Endodermal cell (in vitro differentiated cells): Measurements from ENCODE around the gene FAF1. TPM values are rescaled to one million over a fixed set of nuclear protein-coding genes. Genes with fewer than 3 reads are reported as not detected.

Source experiments
- DNase-seq: peaks from one replicate; pipeline ENCODE4 v3.0.0-alpha.2; 2017
- H3K27ac ChIP-seq: 2 replicates; pipeline ENCODE4 v1.5.1; 2013; ENCODE audit warnings: mild to moderate bottlenecking, low read depth, low read length, moderate library complexity
- H3K27me3 ChIP-seq: 2 replicates; pipeline ENCODE4 v1.6.1; 2013; ENCODE audit warnings: mild to moderate bottlenecking, low read length, moderate library complexity; ENCODE audit not compliant: insufficient read depth, control insufficient read depth, poor library complexity, severe bottlenecking
- H3K36me3 ChIP-seq: 2 replicates; pipeline ENCODE4 v1.7.0; 2013; ENCODE audit warnings: mild to moderate bottlenecking, low read length, moderate library complexity; ENCODE audit not compliant: control insufficient read depth, insufficient read depth
- H3K4me1 ChIP-seq: one replicate; pipeline ENCODE4 v1.7.0; 2013; ENCODE audit warnings: low read length; ENCODE audit not compliant: control insufficient read depth, insufficient read depth
- H3K4me3 ChIP-seq: 2 replicates; pipeline ENCODE4 v1.5.1; 2013; ENCODE audit warnings: mild to moderate bottlenecking, low read length, moderate library complexity
- H3K9ac ChIP-seq: 2 replicates; pipeline ENCODE4 v1.6.1; 2013; ENCODE audit warnings: mild to moderate bottlenecking, low read length, moderate library complexity; ENCODE audit not compliant: poor library complexity, severe bottlenecking; ENCODE audit errors: extremely low read depth
- H3K9me3 ChIP-seq: 2 replicates; pipeline ENCODE4 v1.6.1; 2013; ENCODE audit warnings: mild to moderate bottlenecking, low read length, moderate library complexity; ENCODE audit not compliant: control insufficient read depth
- H3K27ac Mint-ChIP-seq: 2 replicates; pipeline ENCODE4 v1.8.0; 2020; ENCODE audit warnings: mixed read lengths
- H3K27me3 Mint-ChIP-seq: 2 replicates; pipeline ENCODE4 v1.8.0; 2021; ENCODE audit warnings: mild to moderate bottlenecking, mixed read lengths; ENCODE audit not compliant: insufficient read depth
- H3K36me3 Mint-ChIP-seq: 2 replicates; pipeline ENCODE4 v1.8.0; 2020; ENCODE audit warnings: low read depth, mixed read lengths
- H3K4me1 Mint-ChIP-seq: 2 replicates; pipeline ENCODE4 v1.8.0; 2020; ENCODE audit warnings: mixed read lengths
- H3K4me3 Mint-ChIP-seq: 2 replicates; pipeline ENCODE4 v1.8.0; 2020; ENCODE audit warnings: mild to moderate bottlenecking, moderate library complexity, mixed read lengths
- H3K9me3 Mint-ChIP-seq: 2 replicates; pipeline ENCODE4 v1.8.0; 2020; ENCODE audit warnings: mild to moderate bottlenecking, mixed read lengths
- WGBS, 2 experiments: methylation state at CpG; one replicate each; pipeline versions ENCODE4 v1.1.5 to v1.1.7; 2013; ENCODE audit warnings: missing lambda C conversion rate in 2 of 2, mixed read lengths in 1 of 2; ENCODE audit not compliant: insufficient coverage in 1 of 2, insufficient read length in 1 of 2; 5-methylcytosine and 5-hydroxymethylcytosine counted together
- total RNA-seq, 2 donors: library from RNA; stranded (reverse); fragmentation: NEBNext Ultra II Directional in 1 of 2; extraction: Animal tissue kit (Norgen Biotek cat#: 25700) in 1 of 2; gene quantifications; 2 replicates in 1 of 2; 3 replicates in 1 of 2; pipeline ENCODE4 v1.2.1, GENCODE V29; 2021
- TF ChIP-seq, protein P1 (sequence below): fragments of 200-600 bp; sonication (generic); conservative IDR thresholded peaks from 2 replicates; pipeline ENCODE4 v1.5.0; 2021; ENCODE audit warnings: antibody characterized with exemption, mild to moderate bottlenecking

FAF1 gene
- total RNA-seq, 2 donors from 2014 or later: 76.4 to 94.4 TPM

DNA sequence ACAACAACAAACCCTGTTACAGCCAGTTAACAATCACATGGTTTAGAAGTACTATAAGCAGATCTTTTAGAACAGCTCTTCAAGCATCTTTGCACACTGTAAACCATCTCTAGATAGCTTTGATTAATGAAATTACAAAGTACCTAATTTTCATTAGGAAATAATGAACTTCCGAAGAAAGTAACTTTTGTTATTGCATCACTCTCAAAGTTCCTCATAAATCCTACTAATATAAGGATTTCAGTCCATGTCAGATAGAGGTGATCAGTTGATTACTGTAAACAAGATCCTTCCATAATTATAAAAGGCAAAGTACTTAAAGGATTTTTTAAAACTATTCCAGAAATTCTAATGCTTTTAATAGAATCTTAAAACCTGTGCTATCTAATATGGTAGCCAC lies 58.2 kb downstream of the FAF1 start:
- peaks cover 6% of the 10 kb centered on the region for H3K36me3 Mint-ChIP-seq
- no peaks in the 10 kb centered on the region for H3K4me1 ChIP-seq
- no peaks in the 10 kb centered on the region for H3K9me3 ChIP-seq
- H3K4me3 Mint-ChIP-seq: no peak overlapping the region
- peaks cover 11% of the 10 kb centered on the region for H3K9me3 Mint-ChIP-seq
- H3K27ac Mint-ChIP-seq: no peak overlapping the region
- DNase-seq: no peak
- H3K27ac ChIP-seq: no peak overlapping the region
- H3K4me3 ChIP-seq: no peak overlapping the region
- H3K27me3 Mint-ChIP-seq: no peaks in the 10 kb centered on the region
- H3K4me1 Mint-ChIP-seq: no peaks in the 10 kb centered on the region
- no peaks in the 10 kb centered on the region for H3K36me3 ChIP-seq
- H3K9ac ChIP-seq: no peak overlapping the region
- no peaks in the 10 kb centered on the region for H3K27me3 ChIP-seq
- WGBS, 2 experiments: 0% methylated on average over 1 of the region's 1 CpG; no CpG with 5 or more reads in 1 of the 2 experiments
- TF ChIP-seq, protein P1, sequence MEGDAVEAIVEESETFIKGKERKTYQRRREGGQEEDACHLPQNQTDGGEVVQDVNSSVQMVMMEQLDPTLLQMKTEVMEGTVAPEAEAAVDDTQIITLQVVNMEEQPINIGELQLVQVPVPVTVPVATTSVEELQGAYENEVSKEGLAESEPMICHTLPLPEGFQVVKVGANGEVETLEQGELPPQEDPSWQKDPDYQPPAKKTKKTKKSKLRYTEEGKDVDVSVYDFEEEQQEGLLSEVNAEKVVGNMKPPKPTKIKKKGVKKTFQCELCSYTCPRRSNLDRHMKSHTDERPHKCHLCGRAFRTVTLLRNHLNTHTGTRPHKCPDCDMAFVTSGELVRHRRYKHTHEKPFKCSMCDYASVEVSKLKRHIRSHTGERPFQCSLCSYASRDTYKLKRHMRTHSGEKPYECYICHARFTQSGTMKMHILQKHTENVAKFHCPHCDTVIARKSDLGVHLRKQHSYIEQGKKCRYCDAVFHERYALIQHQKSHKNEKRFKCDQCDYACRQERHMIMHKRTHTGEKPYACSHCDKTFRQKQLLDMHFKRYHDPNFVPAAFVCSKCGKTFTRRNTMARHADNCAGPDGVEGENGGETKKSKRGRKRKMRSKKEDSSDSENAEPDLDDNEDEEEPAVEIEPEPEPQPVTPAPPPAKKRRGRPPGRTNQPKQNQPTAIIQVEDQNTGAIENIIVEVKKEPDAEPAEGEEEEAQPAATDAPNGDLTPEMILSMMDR: no peak

DNA sequence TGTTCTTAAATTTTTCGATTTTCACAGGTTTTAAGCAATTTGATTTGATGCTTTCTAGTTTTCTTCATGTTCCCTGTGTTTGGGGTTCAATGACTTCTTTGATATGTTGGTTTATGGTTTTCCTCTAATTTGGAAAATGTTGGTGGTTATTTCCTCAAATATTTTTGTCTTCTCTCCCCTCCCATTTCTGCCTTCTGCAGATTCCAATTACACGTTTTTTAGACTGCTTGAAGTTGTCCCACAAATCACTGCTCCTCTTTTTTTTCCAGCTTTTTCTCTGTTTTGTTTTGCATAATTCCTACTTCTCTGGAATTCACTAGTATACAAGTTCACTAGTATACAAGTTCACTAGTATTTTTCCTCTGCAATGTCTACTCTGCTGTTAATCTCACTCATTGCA lies 61.3 kb downstream of the FAF1 start:
- peaks cover 11% of the 10 kb centered on the region for H3K36me3 Mint-ChIP-seq
- H3K27me3 Mint-ChIP-seq: no peaks in the 10 kb centered on the region
- Histone ChIP-seq H3K36me3 (no peaks in the 10 kb centered on the region), H3K4me1 (no peaks in the 10 kb centered on the region), H3K4me3 (no peak overlapping the region), H3K9me3 (peaks cover under 1% of the 10 kb centered on the region), H3K27ac (no peak overlapping the region), H3K9ac (no peak overlapping the region), H3K27me3 (no peaks in the 10 kb centered on the region)
- H3K4me3 Mint-ChIP-seq: no peak overlapping the region
- TF ChIP-seq, protein P1: no peak
- 73 to 77% methylated on average over 1 to 2 of the region's 2 CpGs for WGBS, 2 experiments
- H3K27ac Mint-ChIP-seq: no peak overlapping the region
- no peaks in the 10 kb centered on the region for H3K4me1 Mint-ChIP-seq
- DNase-seq: no peak
- no peaks in the 10 kb centered on the region for H3K9me3 Mint-ChIP-seq

DNA sequence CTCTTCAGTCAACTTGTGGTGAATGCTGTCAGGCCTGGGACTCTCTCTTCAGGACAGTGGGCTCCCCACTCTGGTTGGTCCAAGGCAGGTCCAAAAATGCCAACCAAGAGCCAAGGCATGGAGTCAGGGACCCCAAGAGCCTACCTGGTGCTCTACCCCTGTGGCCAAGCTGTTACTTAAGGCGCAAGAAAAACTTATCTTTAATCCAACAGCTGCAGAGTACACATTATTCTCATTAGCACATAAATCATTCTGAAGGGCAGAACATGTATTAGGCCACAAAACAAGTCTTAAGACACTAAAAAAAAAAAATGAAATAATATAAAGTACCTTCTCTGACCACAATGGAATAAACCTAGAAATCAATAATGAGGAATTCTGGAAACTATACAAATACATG lies 65.7 kb downstream of the FAF1 start:
- no peak overlapping the region for H3K9ac ChIP-seq
- WGBS, 2 experiments: 91% methylated on average over 1 of the region's 1 CpG; no CpG with 5 or more reads in 1 of the 2 experiments
- H3K4me1 ChIP-seq: no peaks in the 10 kb centered on the region
- no peak for DNase-seq
- TF ChIP-seq, protein P1: no peak
- no peak overlapping the region for H3K27ac Mint-ChIP-seq
- peaks cover 39% of the 10 kb centered on the region for H3K9me3 Mint-ChIP-seq
- no peak overlapping the region for H3K27ac ChIP-seq
- no peak overlapping the region for H3K4me3 ChIP-seq
- H3K4me3 Mint-ChIP-seq: no peak overlapping the region
- peaks cover 11% of the 10 kb centered on the region for H3K36me3 ChIP-seq
- H3K27me3 Mint-ChIP-seq: no peaks in the 10 kb centered on the region
- peaks cover 30% of the 10 kb centered on the region for H3K36me3 Mint-ChIP-seq
- H3K27me3 ChIP-seq: no peaks in the 10 kb centered on the region
- H3K4me1 Mint-ChIP-seq: no peaks in the 10 kb centered on the region
- H3K9me3 ChIP-seq: peaks cover 30% of the 10 kb centered on the region
